GM21390 (cell line): ENCODE data around the gene SFPQ.
"Not testable (repeated sequence)": the region's sequence is repeated elsewhere in the genome, so short reads cannot be mapped to it uniquely, and the experiment has no call there.

Experiments used
- ATAC-seq: cut with Tn5 transposase; IDR thresholded peaks from one replicate; pipeline ENCODE4 v1.9.1; 2021; ENCODE audit not compliant: unreplicated experiment

SFPQ gene, protein sequence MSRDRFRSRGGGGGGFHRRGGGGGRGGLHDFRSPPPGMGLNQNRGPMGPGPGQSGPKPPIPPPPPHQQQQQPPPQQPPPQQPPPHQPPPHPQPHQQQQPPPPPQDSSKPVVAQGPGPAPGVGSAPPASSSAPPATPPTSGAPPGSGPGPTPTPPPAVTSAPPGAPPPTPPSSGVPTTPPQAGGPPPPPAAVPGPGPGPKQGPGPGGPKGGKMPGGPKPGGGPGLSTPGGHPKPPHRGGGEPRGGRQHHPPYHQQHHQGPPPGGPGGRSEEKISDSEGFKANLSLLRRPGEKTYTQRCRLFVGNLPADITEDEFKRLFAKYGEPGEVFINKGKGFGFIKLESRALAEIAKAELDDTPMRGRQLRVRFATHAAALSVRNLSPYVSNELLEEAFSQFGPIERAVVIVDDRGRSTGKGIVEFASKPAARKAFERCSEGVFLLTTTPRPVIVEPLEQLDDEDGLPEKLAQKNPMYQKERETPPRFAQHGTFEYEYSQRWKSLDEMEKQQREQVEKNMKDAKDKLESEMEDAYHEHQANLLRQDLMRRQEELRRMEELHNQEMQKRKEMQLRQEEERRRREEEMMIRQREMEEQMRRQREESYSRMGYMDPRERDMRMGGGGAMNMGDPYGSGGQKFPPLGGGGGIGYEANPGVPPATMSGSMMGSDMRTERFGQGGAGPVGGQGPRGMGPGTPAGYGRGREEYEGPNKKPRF

GRCh38 chr1:35192853-35193664 is at the start of gene SFPQ:
Gene SFPQ, minus strand, starts transcription at chr1:35193145. Its CDS starts 96 bp downstream, at chr1:35193049.
- ATAC-seq = peak; percentile 88

- not testable (repeated sequence) for ATAC-seq
Measured at GRCh38 chr1:35236772-35237171, 43.8 kb upstream of the SFPQ start.

GRCh38 chr1:35231287-35231686 is 38.3 kb upstream of the SFPQ start:
- no peak for ATAC-seq

DNA sequence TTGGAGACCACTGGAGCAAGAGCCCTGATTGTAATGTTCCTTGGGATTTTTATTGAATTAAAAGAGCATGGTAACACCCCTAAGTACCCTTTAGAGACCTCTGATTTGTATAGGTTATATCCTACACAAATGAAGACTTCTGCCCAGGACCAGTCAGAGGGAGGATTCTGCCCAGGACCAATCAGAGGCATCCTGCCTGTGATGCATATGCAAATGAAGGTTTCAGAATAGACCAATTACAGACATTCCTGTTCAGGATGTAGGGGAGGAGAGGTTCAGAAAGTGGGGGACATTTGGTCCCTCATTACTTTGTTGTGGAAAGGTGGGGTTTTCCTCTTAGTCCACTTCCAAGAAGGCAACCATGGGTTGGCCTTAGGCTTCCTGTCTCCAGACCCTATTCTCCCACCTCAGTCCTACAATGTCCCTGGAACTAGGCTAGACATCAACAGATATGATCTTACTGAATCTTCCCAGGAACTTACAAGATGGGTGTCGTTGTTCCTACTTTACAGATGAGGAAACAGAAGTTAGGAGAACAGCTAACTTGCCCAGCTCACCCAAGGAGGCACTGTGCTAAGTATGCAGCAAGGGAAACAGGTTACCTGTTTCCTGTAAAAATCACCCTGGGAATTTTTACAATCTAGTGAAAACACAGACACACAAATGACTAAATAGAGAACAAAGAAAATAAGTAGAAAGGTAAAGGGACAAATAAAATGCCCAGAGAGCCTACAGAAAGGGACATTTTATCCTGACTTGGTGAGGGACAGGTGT is 36.8 kb upstream of the SFPQ start:
- no peak for ATAC-seq

- ATAC-seq = no peak
Measured at GRCh38 chr1:35226546-35226945, 33.6 kb upstream of the SFPQ start.

GRCh38 chr1:35223084-35223630 is 30.2 kb upstream of the SFPQ start:
- ATAC-seq = no peak

- ATAC-seq = no peak
Measured at GRCh38 chr1:35222322-35223083, 29.6 kb upstream of the SFPQ start.

GRCh38 chr1:35220976-35221375 is 28.0 kb upstream of the SFPQ start:
- no peak for ATAC-seq

DNA sequence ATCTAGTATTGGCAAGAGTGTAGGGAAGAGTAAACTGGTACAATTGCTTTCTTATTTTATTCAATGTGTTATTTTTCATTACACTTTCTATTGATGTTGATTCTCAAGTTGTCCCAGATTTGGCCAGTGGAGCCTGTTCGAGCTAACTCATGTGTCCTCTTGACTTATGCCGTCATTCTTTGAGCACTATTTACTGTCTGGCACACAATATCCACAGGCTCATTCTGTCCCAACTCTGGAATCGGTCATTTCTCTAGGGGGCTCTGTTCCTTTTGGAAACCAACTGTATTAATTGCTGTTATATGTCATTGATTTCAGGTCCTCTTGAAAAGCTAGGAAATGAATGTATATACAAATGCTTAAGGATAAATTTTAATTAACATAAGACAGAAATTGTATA is 22.4 kb upstream of the SFPQ start:
- no peak for ATAC-seq

DNA sequence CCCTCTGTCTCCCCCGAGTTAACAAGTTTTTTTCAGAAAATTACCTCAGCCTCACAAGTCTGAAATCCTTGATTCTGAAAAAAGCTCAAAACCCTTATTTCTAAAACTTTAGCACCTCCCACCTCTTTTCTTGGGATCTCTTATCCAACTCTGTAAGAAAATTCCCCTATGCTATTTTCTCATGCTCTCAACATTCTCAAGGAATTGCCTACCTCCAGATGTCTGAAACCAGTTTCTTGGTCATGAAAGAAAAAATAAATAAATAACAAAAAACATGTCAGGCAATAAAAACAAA is 18.1 kb upstream of the SFPQ start:
- ATAC-seq = no peak

GRCh38 chr1:35210321-35211119 is 17.6 kb upstream of the SFPQ start:
- no peak for ATAC-seq

GRCh38 chr1:35203295-35203694 is 10.3 kb upstream of the SFPQ start:
- ATAC-seq = no peak

GRCh38 chr1:35202048-35202719 is 9.2 kb upstream of the SFPQ start:
- peak; percentile 66 for ATAC-seq

DNA sequence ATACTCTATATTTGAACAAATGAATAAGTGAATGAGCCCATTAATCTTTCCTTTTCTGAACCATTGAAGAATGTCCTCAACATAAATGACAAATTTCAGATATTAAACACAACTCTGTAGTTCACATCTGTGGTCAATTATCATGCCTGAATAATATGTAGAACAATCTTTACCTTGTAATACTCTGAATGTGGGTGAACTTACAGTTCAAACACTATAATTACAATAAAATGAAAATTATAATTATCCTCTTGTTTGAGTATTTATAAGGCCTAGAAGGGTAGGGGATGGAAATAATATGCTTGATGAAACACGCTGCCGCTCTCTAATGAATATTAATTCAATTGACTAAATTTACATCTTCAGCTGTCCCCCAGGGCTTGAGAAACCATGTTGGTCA is 8.7 kb upstream of the SFPQ start:
- ATAC-seq = no peak

DNA sequence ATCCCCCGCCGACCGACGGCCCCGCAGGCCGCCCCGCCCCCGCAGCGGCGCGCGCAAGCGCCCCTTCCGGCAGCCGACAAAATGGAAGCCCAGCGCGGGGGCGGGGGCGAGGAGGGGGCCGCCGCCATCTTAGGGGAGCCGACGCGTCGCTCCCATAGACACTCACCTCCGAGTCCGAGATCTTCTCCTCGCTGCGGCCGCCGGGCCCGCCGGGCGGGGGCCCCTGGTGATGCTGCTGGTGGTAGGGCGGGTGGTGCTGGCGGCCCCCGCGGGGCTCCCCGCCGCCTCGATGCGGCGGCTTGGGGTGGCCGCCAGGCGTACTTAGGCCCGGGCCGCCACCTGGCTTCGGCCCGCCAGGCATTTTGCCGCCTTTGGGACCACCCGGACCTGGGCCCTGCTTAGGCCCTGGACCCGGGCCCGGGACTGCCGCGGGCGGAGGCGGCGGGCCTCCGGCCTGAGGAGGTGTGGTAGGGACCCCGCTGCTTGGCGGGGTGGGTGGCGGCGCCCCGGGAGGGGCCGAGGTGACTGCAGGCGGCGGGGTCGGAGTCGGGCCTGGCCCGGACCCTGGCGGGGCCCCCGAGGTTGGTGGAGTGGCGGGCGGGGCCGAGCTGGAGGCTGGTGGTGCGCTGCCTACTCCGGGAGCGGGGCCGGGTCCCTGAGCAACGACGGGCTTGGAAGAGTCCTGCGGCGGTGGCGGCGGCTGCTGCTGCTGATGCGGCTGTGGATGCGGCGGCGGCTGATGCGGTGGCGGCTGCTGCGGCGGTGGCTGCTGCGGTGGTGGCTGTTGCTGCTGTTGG is 691 bp downstream of the SFPQ start:
- no peak for ATAC-seq

DNA sequence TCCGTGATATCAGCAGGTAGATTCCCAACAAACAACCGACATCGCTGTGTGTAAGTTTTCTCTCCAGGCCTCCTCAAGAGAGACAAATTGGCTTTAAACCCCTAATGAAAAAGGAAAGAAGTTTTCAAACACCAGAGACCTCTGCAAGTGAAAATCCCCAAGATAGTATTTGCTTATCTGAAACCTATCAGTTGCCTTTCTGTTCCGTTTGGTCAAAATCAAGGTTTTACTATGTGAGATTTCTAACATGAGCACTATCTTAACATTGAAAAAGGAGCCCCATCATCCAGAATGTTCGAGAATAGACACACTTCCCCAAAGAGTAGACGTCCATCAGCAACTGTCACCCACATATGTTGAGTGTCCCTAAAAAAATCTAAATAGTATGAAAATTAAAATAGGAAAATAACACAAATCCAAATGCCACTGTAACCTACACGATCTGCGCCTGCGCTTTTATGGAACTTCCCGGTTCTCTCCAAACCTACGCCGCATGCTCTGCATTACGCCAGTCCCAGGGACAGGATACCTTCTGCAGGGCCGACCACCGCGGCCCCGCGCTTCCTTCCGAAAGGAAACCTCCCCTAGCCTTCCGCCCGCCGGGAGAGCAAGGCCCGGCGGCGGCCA is 1.4 kb downstream of the SFPQ start:
- no peak for ATAC-seq

GRCh38 chr1:35190784-35191183 is 2.2 kb downstream of the SFPQ start:
- no peak for ATAC-seq
